HG03159 (cell line): Measurements from ENCODE around the gene ILF2.
"Not testable (repeated sequence)": the region's sequence is repeated elsewhere in the genome, so short reads cannot be mapped to it uniquely, and the experiment has no call there.

Experiments
- ATAC-seq: cut with Tn5 transposase; IDR thresholded peaks from one replicate; pipeline ENCODE4 v1.9.1; 2021; ENCODE audit warnings: mild to moderate bottlenecking, moderate library complexity; ENCODE audit not compliant: unreplicated experiment

The ILF2 gene

GRCh38 chr1:153649137-153649862 lies 21.5 kb downstream of the ILF2 start:
- ATAC-seq: no peak

- ATAC-seq: no peak
Observed at GRCh38 chr1:153648000-153648643, 22.7 kb downstream of the ILF2 start.

GRCh38 chr1:153647346-153647714 lies 23.5 kb downstream of the ILF2 start:
- ATAC-seq: no peak

GRCh38 chr1:153646672-153647345 lies 24.0 kb downstream of the ILF2 start:
- ATAC-seq: no peak

- ATAC-seq: no peak
Observed at GRCh38 chr1:153643816-153644215, 27.0 kb downstream of the ILF2 start.

- ATAC-seq: no peak
Observed at GRCh38 chr1:153643100-153643499, 27.7 kb downstream of the ILF2 start.

- no peak for ATAC-seq
Observed at GRCh38 chr1:153642161-153642560, 28.6 kb downstream of the ILF2 start.

GRCh38 chr1:153640861-153641260 lies 29.9 kb downstream of the ILF2 start:
- no peak for ATAC-seq

- ATAC-seq: not testable (repeated sequence)
Observed at GRCh38 chr1:153640213-153640612, 30.6 kb downstream of the ILF2 start.

GRCh38 chr1:153639280-153639679 lies 31.5 kb downstream of the ILF2 start:
- ATAC-seq: no peak

GRCh38 chr1:153638261-153638660 lies 32.5 kb downstream of the ILF2 start:
- ATAC-seq: no peak

GRCh38 chr1:153636312-153636711 lies 34.5 kb downstream of the ILF2 start:
- ATAC-seq: no peak

- no peak for ATAC-seq
Observed at GRCh38 chr1:153635872-153636271, 34.9 kb downstream of the ILF2 start.

GRCh38 chr1:153633754-153634665 lies 36.8 kb downstream of the ILF2 start, which contains the start of gene CHTOP:
Gene CHTOP, plus strand, starts transcription at chr1:153634066. Its CDS starts 2,523 bp downstream, at chr1:153636589.
- ATAC-seq: peak; percentile 82

- no peak for ATAC-seq
Observed at GRCh38 chr1:153633161-153633753, 37.5 kb downstream of the ILF2 start.

- ATAC-seq: no peak
Observed at GRCh38 chr1:153631047-153632022, 39.5 kb downstream of the ILF2 start.

- no peak for ATAC-seq
Observed at GRCh38 chr1:153630384-153630783, 40.4 kb downstream of the ILF2 start.

- ATAC-seq: no peak
Observed at GRCh38 chr1:153629971-153630370, 40.8 kb downstream of the ILF2 start.

- no peak for ATAC-seq
Observed at GRCh38 chr1:153629343-153629665, 41.5 kb downstream of the ILF2 start.
